ENCODE measurements around the gene E2F1. TPM values are rescaled to one million over a fixed set of nuclear protein-coding genes. Genes with fewer than 3 reads are reported as not detected.
A peak's percentile ranks its signal among the peaks of the same experiment; 100 is the strongest.

The E2F1 gene
- total RNA-seq, 1 donor from 2014 or later, result 3.9 TPM

DNA sequence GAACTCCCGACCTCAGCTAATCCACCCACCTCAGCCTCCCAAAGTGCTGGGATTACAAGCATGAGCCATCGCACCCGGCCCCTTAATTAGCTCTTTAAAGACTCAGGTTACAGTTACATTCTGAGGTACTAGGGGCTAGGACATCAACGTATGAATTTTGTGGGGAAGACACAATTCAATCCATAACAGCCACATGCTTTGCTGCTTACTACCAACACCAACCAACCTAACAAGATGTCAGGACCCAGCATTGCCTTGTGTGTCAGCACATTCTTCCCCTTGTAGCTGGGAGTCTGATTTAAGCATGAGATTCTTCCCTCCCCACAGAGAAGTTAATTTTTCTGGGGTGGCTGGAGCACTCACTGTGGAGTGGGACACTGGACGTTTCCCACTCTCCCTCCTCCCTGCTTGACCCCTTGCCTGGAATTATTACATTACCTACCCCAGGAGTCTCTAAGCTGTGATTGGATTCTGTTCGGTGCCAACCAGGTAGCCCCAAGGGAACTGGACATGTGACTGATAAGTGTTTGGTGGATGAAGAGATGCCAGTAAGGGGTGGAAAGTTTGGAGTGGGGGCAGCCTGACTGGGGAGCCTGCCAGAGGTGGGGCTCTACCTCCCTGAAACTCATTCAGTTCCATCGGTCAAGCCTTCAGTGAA, 39.6 kb upstream of the E2F1 start:
- Histone ChIP-seq H3K27ac (peak overlapping the region; percentile 62), H3K4me3 (no peak overlapping the region), H3K27me3 (ENCODE audit: low read depth) (no peaks in the 10 kb centered on the region), H3K9me3 (no peaks in the 10 kb centered on the region), H3K4me1 (peaks cover 3% of the 10 kb centered on the region), H3K36me3 (no peaks in the 10 kb centered on the region)
- DNase-seq, result no peak
- TF ChIP-seq, protein P1, sequence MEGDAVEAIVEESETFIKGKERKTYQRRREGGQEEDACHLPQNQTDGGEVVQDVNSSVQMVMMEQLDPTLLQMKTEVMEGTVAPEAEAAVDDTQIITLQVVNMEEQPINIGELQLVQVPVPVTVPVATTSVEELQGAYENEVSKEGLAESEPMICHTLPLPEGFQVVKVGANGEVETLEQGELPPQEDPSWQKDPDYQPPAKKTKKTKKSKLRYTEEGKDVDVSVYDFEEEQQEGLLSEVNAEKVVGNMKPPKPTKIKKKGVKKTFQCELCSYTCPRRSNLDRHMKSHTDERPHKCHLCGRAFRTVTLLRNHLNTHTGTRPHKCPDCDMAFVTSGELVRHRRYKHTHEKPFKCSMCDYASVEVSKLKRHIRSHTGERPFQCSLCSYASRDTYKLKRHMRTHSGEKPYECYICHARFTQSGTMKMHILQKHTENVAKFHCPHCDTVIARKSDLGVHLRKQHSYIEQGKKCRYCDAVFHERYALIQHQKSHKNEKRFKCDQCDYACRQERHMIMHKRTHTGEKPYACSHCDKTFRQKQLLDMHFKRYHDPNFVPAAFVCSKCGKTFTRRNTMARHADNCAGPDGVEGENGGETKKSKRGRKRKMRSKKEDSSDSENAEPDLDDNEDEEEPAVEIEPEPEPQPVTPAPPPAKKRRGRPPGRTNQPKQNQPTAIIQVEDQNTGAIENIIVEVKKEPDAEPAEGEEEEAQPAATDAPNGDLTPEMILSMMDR (IDR thresholded peaks at IDR 0.05), result no peak
- peak; percentile 45 to 63 for ATAC-seq
- intact Hi-C loops (cut with DNase I), result no loop called here

DNA sequence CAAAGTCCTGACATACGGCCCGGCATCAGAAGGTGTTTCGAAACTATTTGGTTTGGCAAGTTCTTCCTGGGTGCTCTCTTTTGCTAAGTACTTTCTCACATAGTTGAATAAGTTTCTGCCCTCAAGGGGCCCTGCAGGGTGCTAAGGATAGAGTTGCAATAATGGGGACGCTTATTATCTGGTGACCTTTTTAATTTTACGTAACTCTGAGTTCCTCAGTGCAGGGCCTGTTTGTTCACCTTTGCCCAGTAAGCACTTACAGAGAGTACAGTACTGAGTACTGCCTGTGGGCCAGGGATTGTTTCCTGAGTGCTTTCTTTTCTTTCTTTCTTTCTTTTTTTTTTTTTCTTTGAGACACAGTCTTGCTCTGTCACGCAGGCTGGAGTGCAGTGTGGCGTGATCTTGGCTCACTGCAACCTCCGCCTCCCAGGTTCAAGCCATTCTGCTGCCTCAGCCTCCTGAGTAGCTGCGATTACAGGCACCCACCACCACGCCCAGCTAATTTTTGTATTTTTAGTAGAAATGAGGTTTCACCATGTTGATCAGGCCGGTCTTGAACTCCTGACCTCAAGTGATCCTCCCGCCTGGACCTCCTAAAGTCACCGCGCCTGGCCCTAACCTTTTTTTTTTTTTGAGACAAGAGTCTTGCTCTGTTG, 38.4 kb upstream of the E2F1 start:
- Histone ChIP-seq H3K4me3 (no peak overlapping the region), H3K27me3 (ENCODE audit: low read depth) (no peaks in the 10 kb centered on the region), H3K9me3 (no peaks in the 10 kb centered on the region), H3K36me3 (no peaks in the 10 kb centered on the region), H3K27ac (peak overlapping the region; percentile 62), H3K4me1 (peaks cover 9% of the 10 kb centered on the region)
- intact Hi-C loops (cut with DNase I), result no loop called here
- ATAC-seq (peak; percentile 85 to 86), DNase-seq (no peak)
- TF ChIP-seq, protein P1 (IDR thresholded peaks at IDR 0.05), result no peak

DNA sequence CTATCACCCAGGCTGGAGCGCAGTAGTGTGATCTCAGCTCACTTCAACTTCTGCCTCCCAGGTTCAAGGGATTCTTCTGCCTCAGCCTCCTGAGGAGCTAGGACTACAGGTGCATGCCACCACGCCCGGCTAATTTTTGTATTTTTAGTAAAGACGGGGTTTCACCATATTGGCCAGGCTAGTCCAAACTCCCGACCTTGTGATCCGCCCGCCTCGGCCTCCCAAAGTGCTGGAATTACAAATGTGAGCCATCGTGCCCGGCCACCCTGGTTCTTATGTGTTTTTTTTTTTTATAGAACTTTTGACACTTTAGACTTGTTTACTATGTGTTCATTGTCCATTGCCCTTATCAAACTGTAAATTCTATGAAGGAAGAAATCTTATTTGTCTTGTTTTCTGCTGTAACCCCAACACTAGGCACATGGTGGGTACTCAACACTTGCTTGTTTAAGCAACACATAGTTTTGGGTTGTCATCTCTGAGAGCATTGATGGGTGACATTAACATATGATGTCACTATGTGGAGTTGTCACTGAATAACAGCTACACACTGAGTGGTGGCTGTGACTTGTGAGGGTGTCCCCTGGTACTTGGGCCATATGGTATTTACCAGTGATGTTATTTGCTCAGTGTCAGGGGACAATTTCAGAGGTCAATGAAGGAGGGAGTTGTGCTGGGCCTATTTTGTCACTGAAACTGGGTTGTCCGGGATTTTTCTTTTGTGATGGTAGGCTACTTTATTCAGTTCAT, 35.4 kb upstream of the E2F1 start:
- ATAC-seq, result no peak
- TF ChIP-seq, protein P1 (IDR thresholded peaks at IDR 0.05), result no peak
- Histone ChIP-seq H3K4me3 (no peak overlapping the region), H3K36me3 (no peaks in the 10 kb centered on the region), H3K27me3 (ENCODE audit: low read depth) (no peaks in the 10 kb centered on the region), H3K9me3 (no peaks in the 10 kb centered on the region), H3K27ac (no peak overlapping the region), H3K4me1 (peaks cover 21% of the 10 kb centered on the region)
- intact Hi-C loops (cut with DNase I), result no loop called here
- no peak for DNase-seq

DNA sequence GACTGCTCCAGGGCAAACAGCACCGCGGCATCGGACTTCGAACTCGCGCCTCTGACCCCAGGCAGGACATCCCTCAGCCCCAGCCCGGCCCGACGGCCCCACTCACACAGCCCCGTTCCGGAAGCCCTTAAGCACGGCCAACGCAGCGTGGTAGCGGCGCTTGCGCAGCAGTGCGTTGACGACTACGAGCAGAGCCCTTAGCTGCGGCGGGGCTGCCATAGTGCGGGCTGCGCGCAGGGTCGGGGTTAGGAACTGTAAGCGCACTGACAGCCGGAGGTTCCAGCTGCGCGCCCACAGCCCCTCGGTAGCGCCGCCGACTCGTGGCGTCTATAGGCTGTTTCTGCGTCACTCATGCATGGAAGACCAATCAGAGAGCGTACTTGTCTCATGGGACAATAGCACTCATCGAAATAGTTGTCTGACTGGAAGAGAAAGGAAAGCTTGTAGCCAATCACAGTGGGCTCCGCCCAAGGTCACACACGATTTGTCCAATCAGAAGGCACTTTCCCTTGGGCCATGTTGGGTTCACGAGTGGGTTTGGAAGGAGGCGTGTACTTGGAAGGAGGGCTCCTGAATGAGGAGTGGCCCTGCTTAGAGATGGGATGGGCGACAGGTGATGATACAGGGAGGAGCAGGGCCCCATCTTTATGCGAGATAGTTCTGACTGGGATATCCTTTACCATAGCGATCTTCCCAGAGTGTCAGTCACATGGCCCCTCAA, 34.0 kb upstream of the E2F1 start, which contains the start of gene PXMP4:
Gene PXMP4 (minus strand): TSS at position 322 of the 721 bp plus-strand sequence. CDS start 103 bp downstream, at position 219.
- ATAC-seq, result peak; percentile 94 to 96

More for the DNA sequence above, 34.0 kb upstream of the E2F1 start, which contains the start of gene PXMP4:
- Histone ChIP-seq H3K4me3 (peak within 1 kb of the TSS; percentile 92), H3K9me3 (no peaks in the 10 kb centered on the region), H3K27ac (peak within 1 kb of the TSS; percentile 84), H3K36me3 (peaks cover 2% of the 10 kb centered on the region), H3K4me1 (peaks cover 21% of the 10 kb centered on the region), H3K27me3 (ENCODE audit: low read depth) (no peaks in the 10 kb centered on the region)
- peak; percentile 91 for DNase-seq
- intact Hi-C loops (cut with DNase I), result no loop called here
- TF ChIP-seq, protein P1 (IDR thresholded peaks at IDR 0.05), result no peak

All from lower lobe of right lung (tissue), 2 donors.